HG02623 (cell line): ENCODE data around the gene ALKBH1.

ENCODE experiments used
- ATAC-seq: cut with Tn5 transposase; IDR thresholded peaks from one replicate; pipeline ENCODE4 v1.9.1; 2021; ENCODE audit warnings: moderate library complexity; ENCODE audit not compliant: unreplicated experiment

Gene ALKBH1

GRCh38 chr14:77625360-77625759, 82.5 kb downstream of the ALKBH1 start:
- no peak for ATAC-seq

GRCh38 chr14:77623201-77623600, 84.6 kb downstream of the ALKBH1 start:
- no peak for ATAC-seq
